Measurements from ENCODE around the gene MPZL2. TPM values are rescaled to one million over a fixed set of nuclear protein-coding genes. Genes with fewer than 3 reads are reported as not detected.
A peak's percentile ranks its signal among the peaks of the same experiment; 100 is the strongest.

MPZL2 gene
- total and polyA plus RNA-seq, 9 of the 15 experiments (the other 6 are each of a cell fraction or from before 2014, with no cell fraction given), result 0.09 to 0.28 (median 0.18) TPM; not detected in 2

GRCh38 chr11:118272001-118272400, 7.9 kb upstream of the MPZL2 start (continued):
- TF ChIP-seq REST (IDR thresholded peaks at IDR 0.05; ENCODE audit: borderline replicate concordance), result peak; percentile 72
- TF ChIP-seq REST (CRISPR knock-in tag; IDR thresholded peaks at IDR 0.05; ENCODE audit: low read depth), result no peak

GRCh38 chr11:118267486-118267885, 3.4 kb upstream of the MPZL2 start:
- H4K20me1 ChIP-seq (replicated peaks; ENCODE audit: control insufficient read depth, insufficient read depth, low read length), result no peaks in the 10 kb centered on the region
- H2AFZ ChIP-seq (ENCODE audit: low read depth, low read length), result no peak overlapping the region
- no peak overlapping the region for H3K4me2 ChIP-seq (ENCODE audit: insufficient read depth, low read length)
- WGBS (ENCODE audit: insufficient coverage, low coverage, missing lambda C conversion rate), result 0% methylated on average over 4 of the region's 4 CpGs
- no TSS peak for BruUV-seq (replicated peaks)
- no peaks in the 10 kb centered on the region for H3K4me1 ChIP-seq (replicated peaks in 1 of 2; ENCODE audit: control insufficient read depth in 2 of 2, insufficient read depth in 2 of 2, low read length in 2 of 2)
- peaks cover 26 to 39% of the 10 kb centered on the region in 2 experiments for H3K27me3 ChIP-seq (ENCODE audit: control insufficient read depth in 2 of 2, insufficient read depth in 2 of 2, low read length in 2 of 2)
- H3K9me1 ChIP-seq (ENCODE audit: control insufficient read depth, insufficient read depth, low read length), result no peaks in the 10 kb centered on the region
- H3K79me2 ChIP-seq (ENCODE audit: control insufficient read depth, insufficient read depth, low read length), result no peaks in the 10 kb centered on the region
- intact Hi-C loops (cut with micrococcal nuclease), result no loop called here
- H3K36me3 ChIP-seq (ENCODE audit: control insufficient read depth, insufficient read depth, low read length), result no peaks in the 10 kb centered on the region
- H3K4me3 ChIP-seq, result no peak overlapping the region
- ChIA-PET CTCF (ENCODE audit: low intra/inter-chr PET ratio) (no interaction called here), POLR2A (interaction anchor here (0.7 to 1.0 kb wide), 2 partner anchors 17 to 37 kb away, joined by 3 read pairs; no protein-coding TSS in a partner anchor)
- FAIRE-seq (no peak), ATAC-seq (no peak), DNase-seq (ENCODE audit: extremely low read depth in 1 of 4, low spot score in 3 of 4) (no peak)
- no peaks in the 10 kb centered on the region for H3K9me3 ChIP-seq (replicated peaks; ENCODE audit: control insufficient read depth, insufficient read depth, low read depth, low read length)
- no peak overlapping the region for H3K9ac ChIP-seq (ENCODE audit: insufficient read depth in 1 of 2, low read depth in 2 of 2, low read length in 2 of 2)
- in situ Hi-C loops (cut with MboI), result no loop called here
- H3K27ac ChIP-seq (ENCODE audit: extremely low read depth, low read depth, low read length), result no peak overlapping the region
- TF ChIP-seq MITF (IDR thresholded peaks at IDR 0.05) (no peak), THRB (CRISPR knock-in tag; conservative IDR thresholded peaks at IDR 0.05) (no peak), ZC3H8 (IDR thresholded peaks at IDR 0.05) (no peak), RFX1 (IDR thresholded peaks at IDR 0.05) (no peak), POLR3G (IDR thresholded peaks at IDR 0.05; ENCODE audit: extremely low read depth, insufficient read length, insufficient replicate concordance) (no peak), OTX1 (CRISPR knock-in tag; IDR thresholded peaks at IDR 0.05) (no peak), POLR2B (IDR thresholded peaks at IDR 0.05; ENCODE audit: low read depth, partially characterized antibody) (no peak), THAP7 (CRISPR knock-in tag; IDR thresholded peaks at IDR 0.05) (no peak), MAFG (tag; conservative IDR thresholded peaks at IDR 0.05) (no peak)

Data from K562 (cell line).